Endothelial cell of umbilical vein (primary cell): Measurements from ENCODE around the gene SLC25A18. TPM values are rescaled to one million over a fixed set of nuclear protein-coding genes. Genes with fewer than 3 reads are reported as not detected.

Experiments used
- BruUV-seq: library from RNA; stranded (reverse); fragments of 400-500 nt; replicated peaks from 2 replicates; lab custom pipeline; 2021; lab: Mats Ljungman, UMichigan
- CTCF ChIA-PET: fragments of 300-600, 350-600 bp; sonication (Branson Sonifier 250); formaldehyde crosslinking; loops from one replicate; lab custom pipeline; 2021; ENCODE audit warnings: antibody characterized with exemption, inconsistent platforms; lab: Charles Lee
- POLR2A ChIA-PET: fragments of 300-600, 350-600 bp; sonication (Branson Sonifier 250); formaldehyde crosslinking; loops from one replicate; lab custom pipeline; 2021; ENCODE audit warnings: antibody characterized with exemption, inconsistent platforms; lab: Charles Lee
- DNase-seq: peaks from one replicate; pipeline ENCODE4 v3.0.0-alpha.2; 2011; ENCODE audit warnings: low read depth, low spot score
- FAIRE-seq: peaks from 2 replicates; lab custom pipeline; 2011; peaks lifted over from hg19 to GRCh38; lab: Jason Lieb, UNC
- H2AFZ ChIP-seq: 2 replicates; pipeline ENCODE4 v1.6.0; 2012; ENCODE audit warnings: low read depth, low read length, control low read depth, inconsistent platforms
- H3K27ac ChIP-seq: 2 replicates; pipeline ENCODE4 v1.5.1; 2011; ENCODE audit warnings: low read depth, mild to moderate bottlenecking, control low read depth, low read length, moderate library complexity; ENCODE audit not compliant: insufficient read depth
- H3K27me3 ChIP-seq, 2 experiments: 2 replicates each; pipeline versions ENCODE4 v1.6.0 to v1.6.1; 2011; ENCODE audit warnings: low read length in 2 of 2, mixed read lengths in 1 of 2; ENCODE audit not compliant: control insufficient read depth in 2 of 2, insufficient read depth in 2 of 2
- H3K36me3 ChIP-seq, 2 experiments: 2 replicates in 1 of 2; 3 replicates in 1 of 2; pipeline ENCODE4 v1.5.1; 2011; ENCODE audit warnings: low read length in 2 of 2, mild to moderate bottlenecking in 1 of 2, moderate library complexity in 1 of 2; ENCODE audit not compliant: control insufficient read depth in 2 of 2, insufficient read depth in 2 of 2; ENCODE audit errors: extremely low read depth in 1 of 2
- H3K4me1 ChIP-seq: 3 replicates; pipeline ENCODE4 v1.5.1; 2011; ENCODE audit warnings: mild to moderate bottlenecking, low read length; ENCODE audit not compliant: control insufficient read depth, insufficient read depth; ENCODE audit errors: extremely low read depth
- H3K4me2 ChIP-seq: 2 replicates; pipeline ENCODE4 v1.6.1; 2011; ENCODE audit warnings: low read length, control low read depth, mixed read lengths; ENCODE audit not compliant: insufficient read depth
- H3K4me3 ChIP-seq, 3 experiments: fragments of 200-600 bp in 1 of 3; sonication (generic), shearing (Covaris generic) in 1 of 3; replicated peaks in 1 of 3; 2 replicates each; pipeline ENCODE4 v1.5.1; 2011 to 2016; ENCODE audit warnings: control low read depth in 3 of 3, low read length in 3 of 3, mild to moderate bottlenecking in 2 of 3, inconsistent platforms in 1 of 3, low read depth in 1 of 3, moderate library complexity in 1 of 3; ENCODE audit not compliant: insufficient read depth in 1 of 3
- H3K79me2 ChIP-seq: 2 replicates; pipeline ENCODE4 v1.6.0; 2012; ENCODE audit warnings: low read length, inconsistent platforms; ENCODE audit not compliant: control insufficient read depth, insufficient read depth
- H3K9ac ChIP-seq: replicated peaks from 2 replicates; pipeline ENCODE3; 2011; ENCODE audit warnings: low read length, control low read depth; ENCODE audit not compliant: insufficient read depth; ENCODE audit errors: extremely low read depth
- H3K9me1 ChIP-seq: replicated peaks from 3 replicates; pipeline ENCODE4 v1.6.0; 2011; ENCODE audit warnings: mild to moderate bottlenecking, low read length; ENCODE audit not compliant: control insufficient read depth, insufficient read depth; ENCODE audit errors: extremely low read depth
- H3K9me3 ChIP-seq: replicated peaks from 2 replicates; pipeline ENCODE4 v1.5.1; 2012; ENCODE audit warnings: low read length, inconsistent platforms; ENCODE audit not compliant: control insufficient read depth, insufficient read depth
- H4K20me1 ChIP-seq: replicated peaks from 2 replicates; pipeline ENCODE3; 2011; ENCODE audit warnings: mild to moderate bottlenecking, low read length; ENCODE audit not compliant: control insufficient read depth, insufficient read depth; ENCODE audit errors: extremely low read depth
- EZH2 ChIP-seq: IDR thresholded peaks from 2 replicates; pipeline ENCODE4 v1.6.1; 2012; ENCODE audit warnings: borderline replicate concordance, low read depth, mild to moderate bottlenecking, moderate library complexity, low read length, inconsistent platforms; ENCODE audit not compliant: severe bottlenecking
- GATA2 ChIP-seq: IDR thresholded peaks from 2 replicates; pipeline ENCODE4 v1.7.0; 2011; ENCODE audit warnings: low read depth, mild to moderate bottlenecking, moderate library complexity, mixed read lengths, low read length; ENCODE audit not compliant: insufficient read length, insufficient read depth
- JUN ChIP-seq: IDR thresholded peaks from 2 replicates; pipeline ENCODE4 v1.6.1; 2011; ENCODE audit warnings: borderline replicate concordance, low read depth; ENCODE audit not compliant: insufficient read length, insufficient read depth
- MYC ChIP-seq: IDR thresholded peaks from one replicate; pipeline ENCODE4 v1.6.1; 2011; ENCODE audit warnings: mild to moderate bottlenecking, low read depth, low read length
- POLR2A ChIP-seq: IDR thresholded peaks from 2 replicates; pipeline ENCODE4 v1.6.1; 2012; ENCODE audit warnings: low read depth, mild to moderate bottlenecking, control low read depth, low read length
- POLR2AphosphoS5 ChIP-seq: IDR thresholded peaks from 2 replicates; pipeline ENCODE4 v1.6.1; 2012; ENCODE audit warnings: low read depth, mild to moderate bottlenecking, control low read depth, low read length, moderate library complexity; ENCODE audit not compliant: insufficient read depth
- dilution Hi-C: fragments of 300-500 bp; cut with MboI; formaldehyde crosslinking; loops from one replicate; pipeline ENCODE4 v1.15.0; 2019; ENCODE audit warnings: low sequenced_read_pairs; ENCODE audit not compliant: extremely low pct_ligation_motif_present
- intact Hi-C: fragments of 100-400 bp; cut with micrococcal nuclease; formaldehyde crosslinking; loops from one replicate; pipeline ENCODE4 v1.10.0; 2022
- polyA plus RNA-seq, 4 experiments: library from polyadenylated mRNA; depleted of rRNA in 3 of 4; stranded (reverse) in 3 of 4; unstranded in 1 of 4; fragments of >200 nt; gene quantifications; 2 replicates each; pipeline versions ENCODE4 v1.2.1 to v1.2.3, GENCODE V29; 2011 to 2012; ENCODE audit warnings: missing spikeins in 1 of 4
- total RNA-seq: library from RNA; stranded (reverse); gene quantifications from 2 replicates; pipeline ENCODE4 v1.2.3, GENCODE V29; 2021
- TF ChIP-seq, protein P1 (sequence below), 2 donors: IDR thresholded peaks; 1 replicate in 1 of 2; 2 replicates in 1 of 2; pipeline ENCODE4 v1.5.1; 2011; ENCODE audit warnings: low read length in 2 of 2, mild to moderate bottlenecking in 2 of 2, moderate library complexity in 2 of 2, control low read depth in 1 of 2, inconsistent platforms in 1 of 2, low read depth in 1 of 2; ENCODE audit not compliant: insufficient read depth in 1 of 2; ENCODE audit errors: extremely low read depth in 1 of 2
- TF ChIP-seq, protein P2 (sequence below): IDR thresholded peaks from 2 replicates; pipeline ENCODE4 v1.6.1; 2011; ENCODE audit not compliant: insufficient read depth, insufficient read length

SLC25A18 gene
- total and polyA plus RNA-seq, 2 donors (not counting 3 experiments of a cell fraction or from before 2014, with no cell fraction given), result not detected

DNA sequence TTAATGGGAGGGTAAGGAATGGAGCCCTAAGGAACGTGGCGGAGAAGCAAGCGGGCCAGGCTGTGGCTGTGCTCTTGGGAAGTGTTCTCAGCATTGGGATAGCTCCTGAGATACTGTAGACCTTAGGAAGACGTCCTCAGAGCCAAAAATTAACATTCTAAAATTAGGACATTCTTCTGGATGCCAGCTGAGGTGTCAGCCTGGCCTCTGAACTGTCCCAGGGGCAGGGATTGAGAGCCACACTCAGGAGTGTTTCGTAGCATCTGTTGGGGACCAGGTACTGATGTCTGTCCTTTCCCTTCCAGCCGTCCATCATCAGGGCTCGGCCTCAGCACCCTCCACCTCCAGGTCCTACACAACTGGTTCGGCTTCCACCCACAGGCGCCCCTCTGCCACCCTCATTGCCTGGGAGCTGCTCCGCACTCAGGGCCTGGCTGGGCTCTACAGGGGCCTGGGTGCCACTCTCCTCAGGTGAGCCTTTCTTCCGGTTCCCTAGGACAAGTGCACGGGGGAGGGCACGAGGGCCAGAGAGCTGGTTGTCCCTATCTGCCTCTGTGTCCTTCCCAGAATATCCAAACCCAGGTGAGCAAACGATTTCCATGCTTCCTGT is 23.6 kb downstream of the SLC25A18 start:
- Histone ChIP-seq H2AFZ (no peak overlapping the region), H3K9me1 (no peaks in the 10 kb centered on the region), H3K9ac (no peak overlapping the region), H3K4me1 (no peaks in the 10 kb centered on the region), H3K79me2 (no peaks in the 10 kb centered on the region), H4K20me1 (no peaks in the 10 kb centered on the region), H3K27ac (no peak overlapping the region), H3K4me3 (no peak overlapping the region), H3K9me3 (no peaks in the 10 kb centered on the region), H3K27me3 (no peaks in the 10 kb centered on the region), H3K36me3 (peaks cover 4 to 9% of the 10 kb centered on the region in 2 experiments), H3K4me2 (no peak overlapping the region)
- intact Hi-C loops, result no loop called here
- ChIA-PET CTCF (interaction anchor here (1.1 to 2.3 kb wide), 3 partner anchors 8 to 415 kb away, joined by 3 to 7 read pairs (median 6); no protein-coding TSS in a partner anchor), POLR2A (no interaction called here)
- no peak for FAIRE-seq
- dilution Hi-C loops, result no loop called here
- TF ChIP-seq POLR2AphosphoS5 (no peak), EZH2 (no peak)
- no peak for DNase-seq
- BruUV-seq, result no TSS peak

DNA sequence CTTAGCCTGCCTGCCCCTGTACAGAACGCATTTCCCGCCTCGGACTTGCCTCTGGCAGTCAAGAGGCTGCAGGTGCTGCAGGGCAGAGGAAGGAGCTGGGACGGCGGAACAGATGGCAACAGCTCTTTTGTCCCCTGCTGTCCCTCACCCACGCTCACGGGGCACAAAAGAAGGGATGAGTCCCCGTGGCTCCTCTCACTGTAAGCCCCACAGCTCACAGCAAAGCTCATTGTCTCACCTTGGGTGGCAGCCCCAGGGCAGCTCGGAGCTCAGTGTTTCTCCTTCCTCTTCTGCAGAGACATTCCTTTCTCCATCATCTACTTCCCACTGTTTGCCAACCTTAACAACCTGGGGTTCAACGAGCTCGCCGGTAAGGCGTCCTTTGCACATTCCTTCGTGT is 24.3 kb downstream of the SLC25A18 start:
- ChIA-PET POLR2A (no interaction called here), CTCF (interaction anchor here (1.1 to 2.3 kb wide), 3 partner anchors 9 to 416 kb away, joined by 3 to 7 read pairs (median 6); no protein-coding TSS in a partner anchor)
- dilution Hi-C loops, result no loop called here
- FAIRE-seq (no peak), DNase-seq (no peak)
- no peaks in the 10 kb centered on the region for H3K9me3 ChIP-seq
- H3K27ac ChIP-seq, result no peak overlapping the region
- H3K9me1 ChIP-seq, result no peaks in the 10 kb centered on the region
- no peaks in the 10 kb centered on the region for H3K79me2 ChIP-seq
- no peak overlapping the region for H3K9ac ChIP-seq
- BruUV-seq, result no TSS peak
- H4K20me1 ChIP-seq, result no peaks in the 10 kb centered on the region
- H3K36me3 ChIP-seq, result peaks cover 7 to 13% of the 10 kb centered on the region in 2 experiments
- no peaks in the 10 kb centered on the region for H3K27me3 ChIP-seq
- no peaks in the 10 kb centered on the region for H3K4me1 ChIP-seq
- no peak overlapping the region for H2AFZ ChIP-seq
- H3K4me3 ChIP-seq, result no peak overlapping the region
- no peak for TF ChIP-seq GATA2
- TF ChIP-seq, protein P1, sequence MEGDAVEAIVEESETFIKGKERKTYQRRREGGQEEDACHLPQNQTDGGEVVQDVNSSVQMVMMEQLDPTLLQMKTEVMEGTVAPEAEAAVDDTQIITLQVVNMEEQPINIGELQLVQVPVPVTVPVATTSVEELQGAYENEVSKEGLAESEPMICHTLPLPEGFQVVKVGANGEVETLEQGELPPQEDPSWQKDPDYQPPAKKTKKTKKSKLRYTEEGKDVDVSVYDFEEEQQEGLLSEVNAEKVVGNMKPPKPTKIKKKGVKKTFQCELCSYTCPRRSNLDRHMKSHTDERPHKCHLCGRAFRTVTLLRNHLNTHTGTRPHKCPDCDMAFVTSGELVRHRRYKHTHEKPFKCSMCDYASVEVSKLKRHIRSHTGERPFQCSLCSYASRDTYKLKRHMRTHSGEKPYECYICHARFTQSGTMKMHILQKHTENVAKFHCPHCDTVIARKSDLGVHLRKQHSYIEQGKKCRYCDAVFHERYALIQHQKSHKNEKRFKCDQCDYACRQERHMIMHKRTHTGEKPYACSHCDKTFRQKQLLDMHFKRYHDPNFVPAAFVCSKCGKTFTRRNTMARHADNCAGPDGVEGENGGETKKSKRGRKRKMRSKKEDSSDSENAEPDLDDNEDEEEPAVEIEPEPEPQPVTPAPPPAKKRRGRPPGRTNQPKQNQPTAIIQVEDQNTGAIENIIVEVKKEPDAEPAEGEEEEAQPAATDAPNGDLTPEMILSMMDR (IDR thresholded peaks at IDR 0.05; ENCODE audit: extremely low read depth in 1 of 2, insufficient read depth in 1 of 2, low read depth in 1 of 2, low read length in 2 of 2), result no peak
- TF ChIP-seq, protein P2, sequence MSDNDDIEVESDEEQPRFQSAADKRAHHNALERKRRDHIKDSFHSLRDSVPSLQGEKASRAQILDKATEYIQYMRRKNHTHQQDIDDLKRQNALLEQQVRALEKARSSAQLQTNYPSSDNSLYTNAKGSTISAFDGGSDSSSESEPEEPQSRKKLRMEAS, result no peak
- no peak for TF ChIP-seq MYC
- no peak for TF ChIP-seq POLR2A
- TF ChIP-seq EZH2, result no peak
- no peak for TF ChIP-seq POLR2AphosphoS5
- TF ChIP-seq JUN, result no peak
- no peak overlapping the region for H3K4me2 ChIP-seq
- intact Hi-C loops, result no loop called here
